Right lobe of liver (tissue), 6 donors: ENCODE data around the gene HIP1. TPM values are rescaled to one million over a fixed set of nuclear protein-coding genes. Genes with fewer than 3 reads are reported as not detected.

ENCODE experiments used
- ATAC-seq, 4 donors: fragments of 200-7000 bp; cut with Tn5 transposase; one replicate each; pipeline ENCODE4 v1.9.1; 2020; ENCODE audit warnings: mild to moderate bottlenecking in 4 of 4, moderate library complexity in 4 of 4
- DNase-seq, 3 donors: peaks; one replicate each; pipeline ENCODE4 v3.0.0-alpha.2; 2020
- H3K27ac ChIP-seq, 3 donors: fragments of 200-600 bp; one replicate each; pipeline ENCODE4 v1.8.0; 2022
- H3K27me3 ChIP-seq, 2 donors: fragments of 200-600 bp; one replicate each; pipeline ENCODE4 v1.8.0; 2022
- H3K36me3 ChIP-seq, 4 donors: fragments of 200-600 bp; sonication (generic) in 1 of 4; one replicate each; pipeline versions ENCODE4 v1.5.1 to v1.8.0; 2017 to 2022; ENCODE audit warnings: control low read depth in 1 of 4
- H3K4me1 ChIP-seq, 4 donors: fragments of 200-600 bp; sonication (generic) in 1 of 4; one replicate each; pipeline versions ENCODE4 v1.5.1 to v1.8.0; 2017 to 2022; ENCODE audit warnings: control low read depth in 1 of 4
- H3K4me3 ChIP-seq, 3 donors: fragments of 200-600 bp; one replicate each; pipeline ENCODE4 v1.8.0; 2022
- H3K9me3 ChIP-seq, 4 donors: fragments of 200-600 bp; sonication (generic) in 1 of 4; one replicate each; pipeline versions ENCODE4 v1.5.1 to v1.8.0; 2017 to 2022; ENCODE audit warnings: control low read depth in 1 of 4
- CTCF ChIP-seq, 4 donors: fragments of 200-600 bp in 3 of 4; fragments of 450-650 bp in 1 of 4; IDR thresholded peaks; one replicate each; pipeline versions ENCODE4 v1.5.1 to v1.8.0; 2016 to 2022; ENCODE audit warnings: antibody characterized with exemption in 4 of 4, mild to moderate bottlenecking in 2 of 4
- POLR2A ChIP-seq: fragments of 450-650 bp; IDR thresholded peaks from one replicate; pipeline ENCODE4 v1.6.1; 2017; ENCODE audit warnings: antibody characterized with exemption, mild to moderate bottlenecking
- WGBS: methylation state at CpG from one replicate; pipeline ENCODE4 v1.1.6; 2018; ENCODE audit warnings: low coverage, low lambda C conversion rate; ENCODE audit not compliant: insufficient coverage; ENCODE audit errors: missing lambda C conversion rate; 5-methylcytosine and 5-hydroxymethylcytosine counted together
- intact Hi-C, 2 donors: fragments of 100-400 bp; cut with DNase I; formaldehyde crosslinking; loops; one replicate each; pipeline versions ENCODE4 v1.11.2 to v1.14.1; 2022
- total RNA-seq, 6 experiments: library from RNA; depleted of rRNA in 2 of 6; stranded (reverse); fragments of >200 nt in 2 of 6; fragmentation: NEBNext Ultra II Directional in 3 of 6; extraction: Animal tissue kit (Norgen Biotek cat#: 25700) in 3 of 6; gene quantifications; one replicate each; pipeline versions ENCODE4 v1.1.0 to v1.2.4, GENCODE V29; 2016 to 2023
- donor health status: DM: no; HTN: yes; CAD: no.
- donor health status: DM: no; HTN: no; CAD: no.
- donor health status: DM: no; HTN: no; CAD: no.
- donor health status: DM: no; HTN: yes; CAD: no.
- donor health status: DM: no; HTN: yes; CAD: no.

HIP1 gene
- total RNA-seq, 6 experiments from 2014 or later = 17.6 to 23.0 (median 18.8) TPM

DNA sequence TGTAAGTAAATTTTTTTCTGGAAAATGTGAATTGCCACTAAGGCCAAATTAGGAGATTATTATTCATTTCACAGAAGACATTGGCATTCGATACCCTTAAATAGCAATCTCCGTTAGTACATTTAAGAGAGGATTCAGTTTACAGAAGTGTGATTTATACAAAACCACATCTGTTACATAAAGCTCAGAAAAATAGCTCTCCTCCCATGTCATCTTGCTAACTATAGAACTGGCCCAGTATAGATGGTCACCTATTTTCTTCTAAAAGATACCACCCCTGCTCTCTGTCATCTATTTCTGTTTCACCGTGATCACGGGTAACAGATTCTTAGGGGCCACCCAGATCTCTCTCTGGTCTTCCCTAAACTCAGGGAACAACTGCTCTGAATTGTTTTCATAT is 119.1 kb downstream of the HIP1 start:
- DNase-seq = no peak
- Histone ChIP-seq H3K27me3 (no peaks in the 10 kb centered on the region), H3K27ac (no peak overlapping the region), H3K4me1 (no peaks in the 10 kb centered on the region), H3K4me3 (no peak overlapping the region), H3K9me3 (no peaks in the 10 kb centered on the region), H3K36me3 (no peaks in the 10 kb centered on the region)
- no peak for ATAC-seq
- WGBS = 66% methylated on average over 4 of the region's 4 CpGs
- intact Hi-C loops = no loop called here
- no peak for TF ChIP-seq CTCF (IDR thresholded peaks at IDR 0.05)
- no peak for TF ChIP-seq POLR2A

- H3K4me1 ChIP-seq = no peaks in the 10 kb centered on the region
- TF ChIP-seq POLR2A (no peak), CTCF (IDR thresholded peaks at IDR 0.05) (no peak)
- peak; percentile 68 to 82 (median 75) for ATAC-seq
- no peaks in the 10 kb centered on the region for H3K36me3 ChIP-seq
- no peaks in the 10 kb centered on the region for H3K27me3 ChIP-seq
- peak overlapping the region in 2 of 3 donors; percentile 29 to 34 for H3K27ac ChIP-seq
- intact Hi-C loops = no loop called here
- H3K4me3 ChIP-seq = no peak overlapping the region
- no peaks in the 10 kb centered on the region for H3K9me3 ChIP-seq
- WGBS = 62% methylated on average over 9 of the region's 12 CpGs
- peak; percentile 72 to 82 (median 74) for DNase-seq
Observed at GRCh38 chr7:75617634-75618234, 121.0 kb downstream of the HIP1 start.

- intact Hi-C loops = no loop called here
- Histone ChIP-seq H3K36me3 (no peaks in the 10 kb centered on the region), H3K4me1 (peaks cover 0 to 7% (median 2%) of the 10 kb centered on the region in 4 donors), H3K27me3 (no peaks in the 10 kb centered on the region), H3K27ac (no peak overlapping the region), H3K4me3 (no peak overlapping the region), H3K9me3 (no peaks in the 10 kb centered on the region)
- DNase-seq = no peak
- no peak for TF ChIP-seq CTCF (IDR thresholded peaks at IDR 0.05)
- no peak for TF ChIP-seq POLR2A
- WGBS = 76% methylated on average over 7 of the region's 9 CpGs
- no peak for ATAC-seq
Observed at GRCh38 chr7:75616421-75617167, 122.1 kb downstream of the HIP1 start.

GRCh38 chr7:75614401-75614800 is 124.3 kb downstream of the HIP1 start:
- ATAC-seq (no peak), DNase-seq (no peak)
- H3K4me1 ChIP-seq = peaks cover 0 to 18% (median 2%) of the 10 kb centered on the region in 4 donors
- H3K4me3 ChIP-seq = no peak overlapping the region
- no peaks in the 10 kb centered on the region for H3K27me3 ChIP-seq
- no peak overlapping the region for H3K27ac ChIP-seq
- 62% methylated on average over 6 of the region's 6 CpGs for WGBS
- intact Hi-C loops = no loop called here
- no peaks in the 10 kb centered on the region for H3K9me3 ChIP-seq
- H3K36me3 ChIP-seq = no peaks in the 10 kb centered on the region
- TF ChIP-seq POLR2A (no peak), CTCF (IDR thresholded peaks at IDR 0.05) (no peak)
